GM23338 (cell line): ENCODE results near the gene ADIPOR2. TPM values are rescaled to one million over a fixed set of nuclear protein-coding genes. Genes with fewer than 3 reads are reported as not detected.

Source experiments
- ATAC-seq: fragments of 200-7000 bp; cut with Tn5 transposase; 3 replicates; pipeline ENCODE4 v1.9.1; 2020
- DNase-seq: peaks from one replicate; pipeline ENCODE4 v3.0.0-alpha.2; 2015; ENCODE audit warnings: low spot score
- H2AFZ ChIP-seq: fragments of 200-600 bp; sonication (generic); 2 replicates; pipeline ENCODE4 v1.8.0; 2016; ENCODE audit warnings: antibody characterized with exemption, mild to moderate bottlenecking, moderate library complexity
- H3F3A ChIP-seq: fragments of 200-600 bp; sonication (generic); replicated peaks from 2 replicates; pipeline ENCODE4 v1.8.0; 2017; ENCODE audit warnings: antibody characterized with exemption, mixed run types, low read depth
- H3K27ac ChIP-seq: fragments of 200-600 bp; sonication (generic); 2 replicates; pipeline ENCODE4 v1.6.1; 2016; ENCODE audit warnings: low read depth
- H3K27me3 ChIP-seq: fragments of 200-600 bp; sonication (generic); 2 replicates; pipeline ENCODE4 v1.8.0; 2016; ENCODE audit warnings: mild to moderate bottlenecking, mixed run types, moderate library complexity; ENCODE audit not compliant: insufficient read depth
- H3K36me3 ChIP-seq: fragments of 200-600 bp; sonication (generic); 2 replicates; pipeline ENCODE4 v1.8.0; 2016; ENCODE audit warnings: mild to moderate bottlenecking; ENCODE audit not compliant: insufficient read depth
- H3K4me1 ChIP-seq: fragments of 200-600 bp; sonication (generic); 2 replicates; pipeline ENCODE4 v1.8.0; 2016; ENCODE audit warnings: mild to moderate bottlenecking, moderate library complexity; ENCODE audit not compliant: insufficient read depth
- H3K4me2 ChIP-seq: fragments of 200-600 bp; sonication (generic); 2 replicates; pipeline ENCODE4 v1.7.1; 2017; ENCODE audit warnings: mixed run types
- H3K4me3 ChIP-seq: fragments of 200-600 bp; sonication (generic); 2 replicates; pipeline ENCODE4 v1.6.1; 2016; ENCODE audit warnings: mixed run types
- H3K79me2 ChIP-seq: fragments of 200-600 bp; sonication (generic); replicated peaks from 2 replicates; pipeline ENCODE4 v1.8.0; 2017; ENCODE audit warnings: mild to moderate bottlenecking; ENCODE audit not compliant: insufficient read depth
- H3K9me2 ChIP-seq: fragments of 200-600 bp; sonication (generic); 2 replicates; pipeline ENCODE4 v1.8.0; 2017; ENCODE audit not compliant: insufficient read depth
- H4K20me1 ChIP-seq: fragments of 200-600 bp; sonication (generic); replicated peaks from 2 replicates; pipeline ENCODE4 v1.8.0; 2017; ENCODE audit warnings: mild to moderate bottlenecking; ENCODE audit not compliant: insufficient read depth
- H3K27ac Mint-ChIP-seq: 2 replicates; pipeline ENCODE4 v1.8.0; 2020; ENCODE audit warnings: inconsistent platforms, mild to moderate bottlenecking, moderate library complexity, mixed read lengths
- H3K27me3 Mint-ChIP-seq: 3 replicates; pipeline ENCODE4 v1.8.0; 2022; ENCODE audit warnings: low read depth, mild to moderate bottlenecking, moderate library complexity, mixed read lengths, inconsistent platforms; ENCODE audit not compliant: insufficient read depth, poor library complexity
- H3K36me3 Mint-ChIP-seq: 3 replicates; pipeline ENCODE4 v1.8.0; 2021; ENCODE audit warnings: low read depth, mild to moderate bottlenecking, inconsistent platforms, moderate library complexity, mixed read lengths
- H3K4me1 Mint-ChIP-seq: 3 replicates; pipeline ENCODE4 v1.8.0; 2020; ENCODE audit warnings: mild to moderate bottlenecking, inconsistent platforms, mixed read lengths
- H3K4me3 Mint-ChIP-seq: 3 replicates; pipeline ENCODE4 v1.8.0; 2021; ENCODE audit warnings: moderate library complexity, mild to moderate bottlenecking, inconsistent platforms, mixed read lengths
- H3K9me3 Mint-ChIP-seq: 3 replicates; pipeline ENCODE4 v1.8.0; 2020; ENCODE audit warnings: moderate library complexity, mild to moderate bottlenecking, inconsistent platforms, mixed read lengths
- CREB1 ChIP-seq: fragments of 250-450 bp; sonication (Bioruptor Pico); IDR thresholded peaks from 2 replicates; pipeline ENCODE4 v1.5.0; 2020; ENCODE audit warnings: low read depth, mild to moderate bottlenecking, moderate library complexity
- EZH2 ChIP-seq: fragments of 200-600 bp; sonication (generic); IDR thresholded peaks from one replicate; pipeline ENCODE4 v1.8.0; 2017; ENCODE audit warnings: antibody characterized with exemption, mild to moderate bottlenecking, low read depth; ENCODE audit not compliant: unreplicated experiment
- JUNB ChIP-seq: IDR thresholded peaks from one replicate; pipeline ENCODE4 v1.6.1; 2016; ENCODE audit warnings: antibody characterized with exemption; ENCODE audit not compliant: unreplicated experiment
- NANOG ChIP-seq: IDR thresholded peaks from 2 replicates; pipeline ENCODE4 v1.6.1; 2016; ENCODE audit warnings: antibody characterized with exemption, borderline replicate concordance
- POLR2AphosphoS5 ChIP-seq: IDR thresholded peaks from 2 replicates; pipeline ENCODE4 v1.6.1; 2016; ENCODE audit warnings: antibody characterized with exemption, low read depth
- ZNF331 ChIP-seq: fragments of 250-450 bp; sonication (Bioruptor Pico); IDR thresholded peaks from 2 replicates; pipeline ENCODE4 v1.5.0; 2020; ENCODE audit warnings: low read depth, mild to moderate bottlenecking, moderate library complexity
- polyA plus RNA-seq: library from polyadenylated mRNA; unstranded; fragments of >200 nt; fragmentation: Nextera tagmentation; extraction: Ambion mirVana; gene quantifications from 2 replicates; pipeline ENCODE4 v1.2.1, GENCODE V29; 2016
- total RNA-seq: library from RNA; depleted of rRNA; stranded (reverse); fragments of >200 nt; shearing (Covaris generic); gene quantifications from 2 replicates; pipeline ENCODE4 v1.2.3, GENCODE V29; 2014
- TF ChIP-seq, protein P1 (sequence below): IDR thresholded peaks from 2 replicates; pipeline ENCODE4 v1.6.1; 2016; ENCODE audit warnings: antibody characterized with exemption
- TF ChIP-seq, protein P2 (sequence below): IDR thresholded peaks from one replicate; pipeline ENCODE4 v1.6.1; 2018; ENCODE audit warnings: antibody characterized with exemption; ENCODE audit not compliant: unreplicated experiment
- TF ChIP-seq, protein P3 (sequence below): fragments of 250-450 bp; sonication (Bioruptor Pico); IDR thresholded peaks from 2 replicates; pipeline ENCODE4 v1.5.0; 2020; ENCODE audit warnings: mild to moderate bottlenecking, moderate library complexity

The ADIPOR2 gene
- total and polyA plus RNA-seq, 2 experiments from 2014 or later = 11.7 to 36.2 TPM

DNA sequence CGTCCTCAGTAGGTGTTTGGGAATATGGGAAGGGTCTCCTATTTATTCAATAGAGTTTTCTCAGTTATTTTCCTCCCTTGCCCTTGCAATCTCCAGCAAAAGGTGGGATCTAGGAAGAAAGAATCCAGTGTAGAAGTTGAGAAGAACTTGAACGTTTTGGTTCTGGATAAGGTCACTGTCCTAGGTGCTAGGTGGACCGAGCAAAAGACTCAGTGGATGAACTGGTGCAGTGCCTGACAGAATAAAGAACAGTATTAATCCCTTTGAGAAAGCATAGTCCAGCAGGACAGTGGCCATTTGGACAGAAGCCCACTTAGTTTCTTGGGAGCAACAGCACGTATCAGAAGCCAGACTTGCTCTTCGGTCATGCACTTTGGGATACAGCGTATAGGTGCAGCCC is 96.8 kb downstream of the ADIPOR2 start:
- TF ChIP-seq, protein P1, sequence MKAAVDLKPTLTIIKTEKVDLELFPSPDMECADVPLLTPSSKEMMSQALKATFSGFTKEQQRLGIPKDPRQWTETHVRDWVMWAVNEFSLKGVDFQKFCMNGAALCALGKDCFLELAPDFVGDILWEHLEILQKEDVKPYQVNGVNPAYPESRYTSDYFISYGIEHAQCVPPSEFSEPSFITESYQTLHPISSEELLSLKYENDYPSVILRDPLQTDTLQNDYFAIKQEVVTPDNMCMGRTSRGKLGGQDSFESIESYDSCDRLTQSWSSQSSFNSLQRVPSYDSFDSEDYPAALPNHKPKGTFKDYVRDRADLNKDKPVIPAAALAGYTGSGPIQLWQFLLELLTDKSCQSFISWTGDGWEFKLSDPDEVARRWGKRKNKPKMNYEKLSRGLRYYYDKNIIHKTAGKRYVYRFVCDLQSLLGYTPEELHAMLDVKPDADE = no peak
- TF ChIP-seq NANOG = no peak
- TF ChIP-seq JUNB = no peak
- no peak for TF ChIP-seq ZNF331 (CRISPR knock-in tag)
- no peak for TF ChIP-seq CREB1 (CRISPR knock-in tag)
- TF ChIP-seq EZH2 = no peak
- peaks cover 7% of the 10 kb centered on the region for H4K20me1 ChIP-seq
- Mint-ChIP-seq H3K9me3 (no peaks in the 10 kb centered on the region), H3K27me3 (no peaks in the 10 kb centered on the region), H3K27ac (no peak overlapping the region), H3K4me3 (no peak overlapping the region), H3K4me1 (peaks cover 19% of the 10 kb centered on the region), H3K36me3 (peaks cover 13% of the 10 kb centered on the region; the same call in 2 of the 3 replicates)
- H3K79me2 ChIP-seq = no peaks in the 10 kb centered on the region
- no peaks in the 10 kb centered on the region for H3K27me3 ChIP-seq
- no peaks in the 10 kb centered on the region for H3K4me1 ChIP-seq
- H3K36me3 ChIP-seq = 0 out of 2 replicates have a peak, but pooled peaks cover 7% of the 10 kb centered on the region
- H3K4me3 ChIP-seq = no peak overlapping the region
- H2AFZ ChIP-seq = no peak overlapping the region
- H3F3A ChIP-seq = no peaks in the 10 kb centered on the region
- H3K27ac ChIP-seq = no peak overlapping the region
- DNase-seq (no peak), ATAC-seq (no peak)
- no peak overlapping the region for H3K4me2 ChIP-seq
- H3K9me2 ChIP-seq = no peaks in the 10 kb centered on the region

DNA sequence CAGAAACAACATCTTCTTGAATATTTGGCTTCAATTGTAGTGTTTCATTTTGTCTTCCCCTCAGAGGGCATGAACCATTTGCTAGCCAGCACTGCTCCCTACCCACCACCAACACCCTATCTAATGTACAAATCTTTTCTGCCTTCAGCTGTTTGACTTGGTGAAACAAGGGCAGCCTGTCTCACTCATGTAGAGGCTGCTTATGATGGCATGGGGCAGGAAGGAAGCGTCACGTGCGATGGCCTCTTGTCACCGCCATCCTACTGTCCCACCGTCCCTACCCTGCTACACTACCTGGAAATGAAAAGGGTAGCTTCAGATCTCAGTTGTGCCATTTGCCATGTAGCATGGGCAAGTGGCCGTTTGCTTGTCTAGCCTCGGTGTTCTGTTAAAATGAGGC is 99.6 kb downstream of the ADIPOR2 start:
- H3F3A ChIP-seq = no peaks in the 10 kb centered on the region
- H3K4me1 ChIP-seq = peaks cover 7% of the 10 kb centered on the region; the same call in 1 of the 2 replicates
- no peaks in the 10 kb centered on the region for H3K27me3 ChIP-seq
- no peak overlapping the region for H3K4me2 ChIP-seq
- no peaks in the 10 kb centered on the region for H3K36me3 ChIP-seq
- DNase-seq (no peak), ATAC-seq (no peak)
- H3K27ac ChIP-seq = no peak overlapping the region
- H3K4me3 ChIP-seq = no peak overlapping the region
- peaks cover 7% of the 10 kb centered on the region; the same call in 1 of the 2 replicates for H4K20me1 ChIP-seq
- Mint-ChIP-seq H3K27ac (no peak overlapping the region), H3K36me3 (peaks cover 6% of the 10 kb centered on the region; the same call in 2 of the 3 replicates), H3K4me1 (peaks cover 37% of the 10 kb centered on the region), H3K27me3 (peaks cover 4% of the 10 kb centered on the region), H3K9me3 (no peaks in the 10 kb centered on the region), H3K4me3 (no peak overlapping the region)
- TF ChIP-seq NANOG (no peak), POLR2AphosphoS5 (no peak)
- TF ChIP-seq, protein P2, sequence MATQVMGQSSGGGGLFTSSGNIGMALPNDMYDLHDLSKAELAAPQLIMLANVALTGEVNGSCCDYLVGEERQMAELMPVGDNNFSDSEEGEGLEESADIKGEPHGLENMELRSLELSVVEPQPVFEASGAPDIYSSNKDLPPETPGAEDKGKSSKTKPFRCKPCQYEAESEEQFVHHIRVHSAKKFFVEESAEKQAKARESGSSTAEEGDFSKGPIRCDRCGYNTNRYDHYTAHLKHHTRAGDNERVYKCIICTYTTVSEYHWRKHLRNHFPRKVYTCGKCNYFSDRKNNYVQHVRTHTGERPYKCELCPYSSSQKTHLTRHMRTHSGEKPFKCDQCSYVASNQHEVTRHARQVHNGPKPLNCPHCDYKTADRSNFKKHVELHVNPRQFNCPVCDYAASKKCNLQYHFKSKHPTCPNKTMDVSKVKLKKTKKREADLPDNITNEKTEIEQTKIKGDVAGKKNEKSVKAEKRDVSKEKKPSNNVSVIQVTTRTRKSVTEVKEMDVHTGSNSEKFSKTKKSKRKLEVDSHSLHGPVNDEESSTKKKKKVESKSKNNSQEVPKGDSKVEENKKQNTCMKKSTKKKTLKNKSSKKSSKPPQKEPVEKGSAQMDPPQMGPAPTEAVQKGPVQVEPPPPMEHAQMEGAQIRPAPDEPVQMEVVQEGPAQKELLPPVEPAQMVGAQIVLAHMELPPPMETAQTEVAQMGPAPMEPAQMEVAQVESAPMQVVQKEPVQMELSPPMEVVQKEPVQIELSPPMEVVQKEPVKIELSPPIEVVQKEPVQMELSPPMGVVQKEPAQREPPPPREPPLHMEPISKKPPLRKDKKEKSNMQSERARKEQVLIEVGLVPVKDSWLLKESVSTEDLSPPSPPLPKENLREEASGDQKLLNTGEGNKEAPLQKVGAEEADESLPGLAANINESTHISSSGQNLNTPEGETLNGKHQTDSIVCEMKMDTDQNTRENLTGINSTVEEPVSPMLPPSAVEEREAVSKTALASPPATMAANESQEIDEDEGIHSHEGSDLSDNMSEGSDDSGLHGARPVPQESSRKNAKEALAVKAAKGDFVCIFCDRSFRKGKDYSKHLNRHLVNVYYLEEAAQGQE = no peak
- TF ChIP-seq, protein P3, sequence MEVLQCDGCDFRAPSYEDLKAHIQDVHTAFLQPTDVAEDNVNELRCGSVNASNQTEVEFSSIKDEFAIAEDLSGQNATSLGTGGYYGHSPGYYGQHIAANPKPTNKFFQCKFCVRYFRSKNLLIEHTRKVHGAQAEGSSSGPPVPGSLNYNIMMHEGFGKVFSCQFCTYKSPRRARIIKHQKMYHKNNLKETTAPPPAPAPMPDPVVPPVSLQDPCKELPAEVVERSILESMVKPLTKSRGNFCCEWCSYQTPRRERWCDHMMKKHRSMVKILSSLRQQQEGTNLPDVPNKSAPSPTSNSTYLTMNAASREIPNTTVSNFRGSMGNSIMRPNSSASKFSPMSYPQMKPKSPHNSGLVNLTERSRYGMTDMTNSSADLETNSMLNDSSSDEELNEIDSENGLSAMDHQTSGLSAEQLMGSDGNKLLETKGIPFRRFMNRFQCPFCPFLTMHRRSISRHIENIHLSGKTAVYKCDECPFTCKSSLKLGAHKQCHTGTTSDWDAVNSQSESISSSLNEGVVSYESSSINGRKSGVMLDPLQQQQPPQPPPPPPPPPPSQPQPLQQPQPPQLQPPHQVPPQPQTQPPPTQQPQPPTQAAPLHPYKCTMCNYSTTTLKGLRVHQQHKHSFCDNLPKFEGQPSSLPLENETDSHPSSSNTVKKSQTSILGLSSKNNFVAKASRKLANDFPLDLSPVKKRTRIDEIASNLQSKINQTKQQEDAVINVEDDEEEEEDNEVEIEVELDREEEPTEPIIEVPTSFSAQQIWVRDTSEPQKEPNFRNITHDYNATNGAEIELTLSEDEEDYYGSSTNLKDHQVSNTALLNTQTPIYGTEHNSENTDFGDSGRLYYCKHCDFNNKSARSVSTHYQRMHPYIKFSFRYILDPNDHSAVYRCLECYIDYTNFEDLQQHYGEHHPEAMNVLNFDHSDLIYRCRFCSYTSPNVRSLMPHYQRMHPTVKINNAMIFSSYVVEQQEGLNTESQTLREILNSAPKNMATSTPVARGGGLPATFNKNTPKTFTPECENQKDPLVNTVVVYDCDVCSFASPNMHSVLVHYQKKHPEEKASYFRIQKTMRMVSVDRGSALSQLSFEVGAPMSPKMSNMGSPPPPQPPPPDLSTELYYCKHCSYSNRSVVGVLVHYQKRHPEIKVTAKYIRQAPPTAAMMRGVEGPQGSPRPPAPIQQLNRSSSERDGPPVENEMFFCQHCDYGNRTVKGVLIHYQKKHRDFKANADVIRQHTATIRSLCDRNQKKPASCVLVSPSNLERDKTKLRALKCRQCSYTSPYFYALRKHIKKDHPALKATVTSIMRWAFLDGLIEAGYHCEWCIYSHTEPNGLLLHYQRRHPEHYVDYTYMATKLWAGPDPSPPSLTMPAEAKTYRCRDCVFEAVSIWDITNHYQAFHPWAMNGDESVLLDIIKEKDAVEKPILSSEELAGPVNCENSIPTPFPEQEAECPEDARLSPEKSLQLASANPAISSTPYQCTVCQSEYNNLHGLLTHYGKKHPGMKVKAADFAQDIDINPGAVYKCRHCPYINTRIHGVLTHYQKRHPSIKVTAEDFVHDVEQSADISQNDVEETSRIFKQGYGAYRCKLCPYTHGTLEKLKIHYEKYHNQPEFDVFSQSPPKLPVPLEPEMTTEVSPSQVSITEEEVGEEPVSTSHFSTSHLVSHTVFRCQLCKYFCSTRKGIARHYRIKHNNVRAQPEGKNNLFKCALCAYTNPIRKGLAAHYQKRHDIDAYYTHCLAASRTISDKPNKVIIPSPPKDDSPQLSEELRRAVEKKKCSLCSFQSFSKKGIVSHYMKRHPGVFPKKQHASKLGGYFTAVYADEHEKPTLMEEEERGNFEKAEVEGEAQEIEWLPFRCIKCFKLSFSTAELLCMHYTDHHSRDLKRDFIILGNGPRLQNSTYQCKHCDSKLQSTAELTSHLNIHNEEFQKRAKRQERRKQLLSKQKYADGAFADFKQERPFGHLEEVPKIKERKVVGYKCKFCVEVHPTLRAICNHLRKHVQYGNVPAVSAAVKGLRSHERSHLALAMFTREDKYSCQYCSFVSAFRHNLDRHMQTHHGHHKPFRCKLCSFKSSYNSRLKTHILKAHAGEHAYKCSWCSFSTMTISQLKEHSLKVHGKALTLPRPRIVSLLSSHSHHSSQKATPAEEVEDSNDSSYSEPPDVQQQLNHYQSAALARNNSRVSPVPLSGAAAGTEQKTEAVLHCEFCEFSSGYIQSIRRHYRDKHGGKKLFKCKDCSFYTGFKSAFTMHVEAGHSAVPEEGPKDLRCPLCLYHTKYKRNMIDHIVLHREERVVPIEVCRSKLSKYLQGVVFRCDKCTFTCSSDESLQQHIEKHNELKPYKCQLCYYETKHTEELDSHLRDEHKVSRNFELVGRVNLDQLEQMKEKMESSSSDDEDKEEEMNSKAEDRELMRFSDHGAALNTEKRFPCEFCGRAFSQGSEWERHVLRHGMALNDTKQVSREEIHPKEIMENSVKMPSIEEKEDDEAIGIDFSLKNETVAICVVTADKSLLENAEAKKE = no peak
- H2AFZ ChIP-seq = no peak overlapping the region
- no peaks in the 10 kb centered on the region for H3K9me2 ChIP-seq
- H3K79me2 ChIP-seq = no peaks in the 10 kb centered on the region
